ENCODE data around the gene SORBS2.

Gene SORBS2

DNA sequence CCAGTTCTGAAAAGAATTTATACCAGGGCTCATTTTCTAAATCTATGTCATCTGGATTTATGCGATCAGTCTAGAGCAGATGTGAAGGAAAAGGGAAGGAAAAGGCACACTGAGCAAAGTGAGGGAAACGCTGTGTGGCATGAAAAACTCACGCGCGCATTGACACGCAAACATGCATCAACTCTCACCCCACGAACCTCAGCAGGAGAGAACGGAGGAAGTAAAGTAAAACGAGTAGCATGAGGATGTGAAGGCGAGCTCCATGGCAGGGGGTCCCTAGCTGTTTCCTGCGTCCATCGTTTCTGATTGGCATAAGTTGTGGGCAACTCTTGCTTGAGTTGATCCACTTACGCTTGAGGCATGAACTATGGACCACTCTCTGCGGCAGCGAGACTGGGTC, 173.9 kb downstream of the SORBS2 start:
- FAIRE-seq, result no peak
- no peak for TF ChIP-seq POLR2A (IDR thresholded peaks at IDR 0.05; ENCODE audit: low read depth, low read length)
- TF ChIP-seq SPI1 (IDR thresholded peaks at IDR 0.05; ENCODE audit: low read depth, low read length), result no peak
- TF ChIP-seq POU2F2 (IDR thresholded peaks at IDR 0.05; ENCODE audit: low read depth, low read length), result no peak
- no peak for TF ChIP-seq POLR2AphosphoS5 (IDR thresholded peaks at IDR 0.05; ENCODE audit: low read depth, low read length)
- TF ChIP-seq PAX5 (IDR thresholded peaks at IDR 0.05; ENCODE audit: insufficient read depth, low read length, severe bottlenecking), result no peak
- no peak for TF ChIP-seq TAF1 (IDR thresholded peaks at IDR 0.05; ENCODE audit: low read depth, low read length)
- DNase-seq (ENCODE audit: insufficient read length, low spot score), result no peak

DNA sequence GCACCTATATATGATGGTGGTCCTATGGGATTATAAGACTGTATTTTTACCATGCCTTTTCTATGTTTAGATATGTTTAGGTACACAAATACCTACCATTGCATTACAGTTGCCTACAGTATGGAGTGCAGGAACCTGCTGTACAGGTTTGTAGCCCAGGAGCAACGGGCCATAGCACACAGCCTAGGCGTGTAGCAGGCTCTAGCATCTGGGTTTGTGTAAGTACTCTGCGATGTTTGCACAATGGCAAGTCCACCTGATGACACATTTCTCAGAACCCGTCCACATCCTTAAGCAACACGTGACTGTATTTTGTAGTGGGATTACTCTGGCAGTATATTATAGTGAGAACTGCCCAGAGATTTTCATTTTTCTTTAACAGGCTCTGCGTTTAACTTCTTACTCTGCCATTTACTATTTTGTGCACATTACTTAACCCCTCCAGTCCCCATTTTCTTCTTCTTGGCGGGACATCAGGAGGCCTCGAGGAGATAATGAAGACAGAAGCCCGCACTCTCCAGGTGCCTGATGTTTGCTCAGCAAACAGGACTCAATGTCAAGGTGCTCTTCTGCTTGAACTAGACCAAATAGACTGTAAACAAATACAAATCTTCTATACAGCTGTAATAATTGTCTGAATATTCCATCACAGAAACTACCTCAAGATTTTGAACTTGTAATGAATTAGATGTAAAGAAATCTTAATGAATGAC, 174.7 kb downstream of the SORBS2 start:
- TF ChIP-seq POU2F2 (IDR thresholded peaks at IDR 0.05; ENCODE audit: low read depth, low read length), result no peak
- TF ChIP-seq TAF1 (IDR thresholded peaks at IDR 0.05; ENCODE audit: low read depth, low read length), result no peak
- TF ChIP-seq PAX5 (IDR thresholded peaks at IDR 0.05; ENCODE audit: insufficient read depth, low read length, severe bottlenecking), result no peak
- no peak for TF ChIP-seq POLR2A (IDR thresholded peaks at IDR 0.05; ENCODE audit: low read depth, low read length)
- no peak for TF ChIP-seq POLR2AphosphoS5 (IDR thresholded peaks at IDR 0.05; ENCODE audit: low read depth, low read length)
- DNase-seq (ENCODE audit: insufficient read length, low spot score) (no peak), FAIRE-seq (no peak)

- no peak for DNase-seq (ENCODE audit: insufficient read length, low spot score)
- FAIRE-seq, result no peak
- TF ChIP-seq SPI1 (IDR thresholded peaks at IDR 0.05; ENCODE audit: low read depth, low read length) (no peak), PAX5 (IDR thresholded peaks at IDR 0.05; ENCODE audit: insufficient read depth, low read length, severe bottlenecking) (no peak), POLR2A (IDR thresholded peaks at IDR 0.05; ENCODE audit: low read depth, low read length) (no peak), POLR2AphosphoS5 (IDR thresholded peaks at IDR 0.05; ENCODE audit: low read depth, low read length) (no peak), TAF1 (IDR thresholded peaks at IDR 0.05; ENCODE audit: low read depth, low read length) (no peak), POU2F2 (IDR thresholded peaks at IDR 0.05; ENCODE audit: low read depth, low read length) (no peak)
Measured at GRCh38 chr4:185634066-185634652, 177.8 kb downstream of the SORBS2 start.

GRCh38 chr4:185626798-185627197, 185.2 kb downstream of the SORBS2 start:
- FAIRE-seq, result no peak

GRCh38 chr4:185625503-185625902, 186.5 kb downstream of the SORBS2 start:
- FAIRE-seq (no peak), DNase-seq (ENCODE audit: insufficient read length, low spot score) (no peak)
- no peak for TF ChIP-seq POU2F2 (IDR thresholded peaks at IDR 0.05; ENCODE audit: low read depth, low read length)
- TF ChIP-seq POLR2AphosphoS5 (IDR thresholded peaks at IDR 0.05; ENCODE audit: low read depth, low read length), result no peak
- TF ChIP-seq POLR2A (IDR thresholded peaks at IDR 0.05; ENCODE audit: low read depth, low read length), result no peak
- no peak for TF ChIP-seq PAX5 (IDR thresholded peaks at IDR 0.05; ENCODE audit: insufficient read depth, low read length, severe bottlenecking)
- TF ChIP-seq SPI1 (IDR thresholded peaks at IDR 0.05; ENCODE audit: low read depth, low read length), result no peak
- no peak for TF ChIP-seq TAF1 (IDR thresholded peaks at IDR 0.05; ENCODE audit: low read depth, low read length)

More at GRCh38 chr4:185626798-185627197, 185.2 kb downstream of the SORBS2 start:
- TF ChIP-seq POU2F2 (IDR thresholded peaks at IDR 0.05; ENCODE audit: low read depth, low read length), result no peak
- TF ChIP-seq TAF1 (IDR thresholded peaks at IDR 0.05; ENCODE audit: low read depth, low read length), result no peak
- no peak for TF ChIP-seq SPI1 (IDR thresholded peaks at IDR 0.05; ENCODE audit: low read depth, low read length)
- no peak for TF ChIP-seq POLR2AphosphoS5 (IDR thresholded peaks at IDR 0.05; ENCODE audit: low read depth, low read length)
- TF ChIP-seq PAX5 (IDR thresholded peaks at IDR 0.05; ENCODE audit: insufficient read depth, low read length, severe bottlenecking), result no peak
- no peak for TF ChIP-seq POLR2A (IDR thresholded peaks at IDR 0.05; ENCODE audit: low read depth, low read length)
- DNase-seq (ENCODE audit: insufficient read length, low spot score), result no peak

DNA sequence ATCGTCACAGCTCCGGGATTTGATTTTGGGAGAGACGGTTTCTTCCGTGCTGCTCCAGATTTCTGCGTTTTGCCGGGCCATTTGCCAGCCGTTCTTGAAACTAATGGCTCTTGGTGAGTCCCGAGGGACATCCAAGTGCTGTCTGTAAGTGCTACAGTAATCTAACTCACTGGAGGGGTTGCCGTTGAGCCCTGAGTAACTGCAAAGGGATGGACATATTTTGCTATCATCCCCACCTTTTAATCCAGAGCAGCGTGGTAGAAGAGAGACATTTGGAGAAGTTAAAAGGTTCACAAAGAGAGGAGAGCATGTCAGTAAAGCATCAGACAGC, 187.8 kb downstream of the SORBS2 start:
- TF ChIP-seq SPI1 (IDR thresholded peaks at IDR 0.05; ENCODE audit: low read depth, low read length) (no peak), TAF1 (IDR thresholded peaks at IDR 0.05; ENCODE audit: low read depth, low read length) (no peak), PAX5 (IDR thresholded peaks at IDR 0.05; ENCODE audit: insufficient read depth, low read length, severe bottlenecking) (no peak), POLR2AphosphoS5 (IDR thresholded peaks at IDR 0.05; ENCODE audit: low read depth, low read length) (no peak), POLR2A (IDR thresholded peaks at IDR 0.05; ENCODE audit: low read depth, low read length) (no peak), POU2F2 (IDR thresholded peaks at IDR 0.05; ENCODE audit: low read depth, low read length) (no peak)
- no peak for FAIRE-seq
- no peak for DNase-seq (ENCODE audit: insufficient read length, low spot score)

DNA sequence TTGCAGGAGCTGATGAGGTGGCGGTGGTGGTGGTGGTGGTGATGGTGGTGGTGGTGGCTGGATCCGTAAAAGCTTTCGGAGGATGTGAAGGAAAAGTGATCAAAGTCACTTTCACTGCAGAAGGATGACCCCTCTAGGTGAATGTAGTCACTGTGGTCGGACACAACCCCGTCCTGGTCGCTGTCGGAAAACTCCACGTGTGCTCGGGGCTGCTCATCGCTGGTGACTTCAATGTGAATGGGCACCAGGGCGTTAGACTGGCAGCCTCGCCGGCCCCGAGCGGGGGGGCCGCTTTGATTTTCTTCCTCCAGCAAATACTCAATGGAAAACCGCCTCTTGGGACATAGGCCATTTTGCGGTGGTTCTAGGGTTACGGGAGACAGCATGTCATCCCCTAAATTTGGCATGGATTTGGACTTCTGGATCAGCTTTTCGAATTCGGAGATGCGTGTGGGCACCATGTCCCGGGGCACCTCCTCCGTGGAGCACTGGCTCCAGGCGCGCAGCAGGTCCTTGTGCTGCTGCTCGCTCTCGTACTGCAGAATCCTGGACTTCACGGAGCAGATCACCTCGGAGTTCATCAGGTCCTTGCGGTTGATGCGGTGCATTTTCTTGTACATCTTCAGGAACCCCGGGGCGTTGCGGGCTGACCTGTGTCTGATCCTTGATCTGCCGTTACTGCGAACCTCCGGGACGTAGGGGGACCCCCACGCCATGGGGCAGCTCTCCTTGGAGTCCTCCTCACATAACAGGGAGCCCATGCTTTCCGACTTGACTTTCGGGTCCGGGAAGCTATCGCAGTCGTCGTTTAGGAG, 188.3 kb downstream of the SORBS2 start:
- FAIRE-seq (no peak), DNase-seq (ENCODE audit: insufficient read length, low spot score) (no peak)
- TF ChIP-seq POLR2AphosphoS5 (IDR thresholded peaks at IDR 0.05; ENCODE audit: low read depth, low read length), result no peak
- no peak for TF ChIP-seq SPI1 (IDR thresholded peaks at IDR 0.05; ENCODE audit: low read depth, low read length)
- TF ChIP-seq TAF1 (IDR thresholded peaks at IDR 0.05; ENCODE audit: low read depth, low read length), result no peak
- no peak for TF ChIP-seq PAX5 (IDR thresholded peaks at IDR 0.05; ENCODE audit: insufficient read depth, low read length, severe bottlenecking)
- no peak for TF ChIP-seq POU2F2 (IDR thresholded peaks at IDR 0.05; ENCODE audit: low read depth, low read length)
- TF ChIP-seq POLR2A (IDR thresholded peaks at IDR 0.05; ENCODE audit: low read depth, low read length), result no peak

DNA sequence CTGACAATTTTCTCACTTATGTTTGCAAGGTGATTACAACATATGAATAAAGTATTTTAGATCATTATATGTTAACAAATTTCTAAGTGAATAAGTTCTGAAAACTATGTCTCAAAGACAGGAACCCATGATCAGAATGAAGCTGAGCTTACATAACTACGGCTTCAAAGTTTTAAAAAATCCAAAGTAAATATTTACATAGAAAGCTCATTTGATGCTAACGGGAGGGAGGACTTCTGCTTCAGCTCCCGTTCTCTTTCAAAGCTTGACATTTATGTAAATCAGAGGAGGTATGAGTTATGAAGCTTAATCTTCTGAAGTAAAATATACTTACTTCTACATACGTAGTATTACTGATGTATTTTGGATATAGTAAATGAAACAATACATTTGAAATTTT, 203.8 kb downstream of the SORBS2 start:
- no peak for TF ChIP-seq SPI1 (IDR thresholded peaks at IDR 0.05; ENCODE audit: low read depth, low read length)
- no peak for TF ChIP-seq TAF1 (IDR thresholded peaks at IDR 0.05; ENCODE audit: low read depth, low read length)
- TF ChIP-seq POU2F2 (IDR thresholded peaks at IDR 0.05; ENCODE audit: low read depth, low read length), result no peak
- TF ChIP-seq POLR2A (IDR thresholded peaks at IDR 0.05; ENCODE audit: low read depth, low read length), result no peak
- no peak for TF ChIP-seq PAX5 (IDR thresholded peaks at IDR 0.05; ENCODE audit: insufficient read depth, low read length, severe bottlenecking)
- no peak for TF ChIP-seq POLR2AphosphoS5 (IDR thresholded peaks at IDR 0.05; ENCODE audit: low read depth, low read length)
- FAIRE-seq, result no peak

DNA sequence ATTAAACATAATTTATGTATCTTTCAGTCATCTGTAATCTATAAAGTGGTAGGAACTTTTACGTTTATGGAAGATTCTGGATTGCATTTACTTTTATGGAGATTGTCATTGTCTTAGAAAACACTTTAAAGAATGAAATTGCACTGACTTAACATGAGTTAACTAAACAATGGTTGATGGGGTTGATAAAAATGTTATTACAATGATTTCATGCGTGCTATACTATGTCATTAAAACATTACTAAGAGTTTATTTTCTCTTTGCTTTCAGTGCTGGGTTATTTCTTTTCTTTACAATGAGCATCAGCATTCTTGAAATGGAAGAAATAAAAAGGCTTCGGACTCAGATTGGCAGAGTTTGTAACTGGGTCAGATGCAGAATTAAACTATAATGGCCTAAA, 209.6 kb downstream of the SORBS2 start:
- TF ChIP-seq TAF1 (IDR thresholded peaks at IDR 0.05; ENCODE audit: low read depth, low read length) (no peak), POLR2A (IDR thresholded peaks at IDR 0.05; ENCODE audit: low read depth, low read length) (no peak), PAX5 (IDR thresholded peaks at IDR 0.05; ENCODE audit: insufficient read depth, low read length, severe bottlenecking) (no peak), POU2F2 (IDR thresholded peaks at IDR 0.05; ENCODE audit: low read depth, low read length) (no peak), POLR2AphosphoS5 (IDR thresholded peaks at IDR 0.05; ENCODE audit: low read depth, low read length) (no peak), SPI1 (IDR thresholded peaks at IDR 0.05; ENCODE audit: low read depth, low read length) (no peak)
- FAIRE-seq (no peak), DNase-seq (ENCODE audit: insufficient read length, low spot score) (no peak)

More for the DNA sequence above, 203.8 kb downstream of the SORBS2 start:
- DNase-seq (ENCODE audit: insufficient read length, low spot score), result no peak

All from GM12891 (cell line).